HepG2 (cell line): ENCODE results near the gene ANKZF1. TPM values are rescaled to one million over a fixed set of nuclear protein-coding genes. Genes with fewer than 3 reads are reported as not detected.
A peak's percentile ranks its signal among the peaks of the same experiment; 100 is the strongest.

Source experiments
- ATF4 ChIP-seq, 2 experiments: fragments of 450-650 bp in 1 of 2; sonication (generic) in 1 of 2; formaldehyde crosslinking; IDR thresholded peaks; 2 replicates each; pipeline versions ENCODE4 v1.5.0 to v1.8.0; 2020 to 2022; ENCODE audit warnings: mild to moderate bottlenecking in 1 of 2, missing genetic modification reagents in 1 of 2
- FOXC1 ChIP-seq: sonication (generic); formaldehyde crosslinking; IDR thresholded peaks from 2 replicates; pipeline ENCODE4 v1.8.0; 2022; ENCODE audit warnings: mild to moderate bottlenecking, missing genetic modification reagents, borderline replicate concordance
- FOXP4 ChIP-seq: sonication (generic); formaldehyde crosslinking; IDR thresholded peaks from 2 replicates; pipeline ENCODE4 v1.4.0; 2020; ENCODE audit warnings: missing genetic modification reagents
- HNF4G ChIP-seq, 2 experiments: sonication (generic) in 1 of 2; formaldehyde crosslinking in 1 of 2; IDR thresholded peaks; 2 replicates each; pipeline versions ENCODE4 v1.4.0 to v1.6.1; 2011 to 2020; ENCODE audit warnings: borderline replicate concordance in 2 of 2, low read depth in 2 of 2, mild to moderate bottlenecking in 2 of 2, low read length in 1 of 2, missing genetic modification reagents in 1 of 2, moderate library complexity in 1 of 2
- KLF6 ChIP-seq: IDR thresholded peaks from 2 replicates; pipeline ENCODE4 v1.8.0; 2016; ENCODE audit warnings: missing biosample characterization, missing genetic modification reagents
- LBX2 ChIP-seq: sonication (generic); formaldehyde crosslinking; IDR thresholded peaks from 2 replicates; pipeline ENCODE4 v1.5.0; 2020; ENCODE audit warnings: missing genetic modification reagents, mild to moderate bottlenecking, borderline replicate concordance
- MLLT10 ChIP-seq: sonication (generic); formaldehyde crosslinking; IDR thresholded peaks from 2 replicates; pipeline ENCODE4 v1.4.0; 2020; ENCODE audit warnings: missing genetic modification reagents
- MTF2 ChIP-seq: sonication (generic); formaldehyde crosslinking; IDR thresholded peaks from 2 replicates; pipeline ENCODE4 v1.5.0; 2020; ENCODE audit warnings: missing genetic modification reagents, borderline replicate concordance
- NFIC ChIP-seq: IDR thresholded peaks from 2 replicates; pipeline ENCODE4 v1.6.1; 2012; ENCODE audit warnings: mild to moderate bottlenecking, low read length, inconsistent platforms
- RARG ChIP-seq: sonication (generic); formaldehyde crosslinking; IDR thresholded peaks from 2 replicates; pipeline ENCODE4 v1.4.0; 2020; ENCODE audit warnings: low read depth, mild to moderate bottlenecking, missing genetic modification reagents
- RNF219 ChIP-seq: sonication (generic); formaldehyde crosslinking; IDR thresholded peaks from 2 replicates; pipeline ENCODE4 v1.5.0; 2020; ENCODE audit warnings: mild to moderate bottlenecking, missing genetic modification reagents
- SP5 ChIP-seq: IDR thresholded peaks from 2 replicates; pipeline ENCODE4 v1.6.1; 2016; ENCODE audit warnings: low read depth, borderline replicate concordance
- TARDBP ChIP-seq: sonication (generic); formaldehyde crosslinking; IDR thresholded peaks from 2 replicates; pipeline ENCODE4 v1.8.0; 2022; ENCODE audit warnings: mild to moderate bottlenecking, missing genetic modification reagents
- THAP8 ChIP-seq: sonication (generic); formaldehyde crosslinking; IDR thresholded peaks from 2 replicates; pipeline ENCODE4 v1.5.1; 2020; ENCODE audit warnings: missing genetic modification reagents, mild to moderate bottlenecking, borderline replicate concordance
- ZIK1 ChIP-seq: sonication (generic); formaldehyde crosslinking; IDR thresholded peaks from 2 replicates; pipeline ENCODE4 v1.5.0; 2020; ENCODE audit warnings: mild to moderate bottlenecking, low read depth, missing genetic modification reagents, borderline replicate concordance
- ZNF253 ChIP-seq: sonication (generic); formaldehyde crosslinking; IDR thresholded peaks from 2 replicates; pipeline ENCODE4 v1.8.0; 2022; ENCODE audit warnings: mild to moderate bottlenecking, missing genetic modification reagents, borderline replicate concordance
- ZNF274 ChIP-seq: sonication (generic); formaldehyde crosslinking; IDR thresholded peaks from 2 replicates; pipeline ENCODE4 v1.5.1; 2020; ENCODE audit warnings: mild to moderate bottlenecking, missing genetic modification reagents
- ZNF567 ChIP-seq: sonication (generic); formaldehyde crosslinking; IDR thresholded peaks from 2 replicates; pipeline ENCODE4 v1.8.1; 2023; ENCODE audit warnings: mild to moderate bottlenecking, missing genetic modification reagents, borderline replicate concordance
- ZNF580 ChIP-seq: IDR thresholded peaks from 2 replicates; pipeline ENCODE4 v1.6.1; 2016; ENCODE audit warnings: low read depth, borderline replicate concordance
- ZNF7 ChIP-seq: IDR thresholded peaks from 2 replicates; pipeline ENCODE4 v1.6.1; 2016; ENCODE audit warnings: missing biosample characterization, missing genetic modification reagents
- polyA plus RNA-seq, 8 experiments: library from polyadenylated mRNA; depleted of rRNA in 3 of 8; stranded (reverse) in 7 of 8; unstranded in 1 of 8; fragments of >200 nt; fragmentation: Illumina TruSeq in 4 of 8; extraction: Trizol in 4 of 8; gene quantifications; 2 replicates each; pipeline versions ENCODE4 v1.2.1 to v1.2.3, GENCODE V29; 2011 to 2016; ENCODE audit warnings: low read depth in 4 of 8, missing spikeins in 1 of 8, mixed read lengths in 1 of 8; ENCODE audit not compliant: insufficient read depth in 1 of 8
- total RNA-seq, 5 experiments: library from RNA; depleted of rRNA; stranded (reverse); fragments of >200 nt; fragmentation: Illumina TruSeq; extraction: Trizol; gene quantifications; 2 replicates each; pipeline ENCODE4 v1.2.3, GENCODE V29; 2016; ENCODE audit warnings: low read depth in 1 of 5

ANKZF1 gene
- total and polyA plus RNA-seq, 2 of the 13 experiments (the other 11 are each of a cell fraction or from before 2014, with no cell fraction given): 25.3 to 128 TPM

- TF ChIP-seq MLLT10 (CRISPR knock-in tag): no peak
- TF ChIP-seq FOXP4 (CRISPR knock-in tag): peak; percentile 64; the same call in 1 of the 2 replicates
- peak in 1 of 2 experiments; percentile 42; a peak in 1 of 4 replicates for TF ChIP-seq ATF4 (CRISPR knock-in tag; IDR thresholded peaks at IDR 0.05)
- no peak for TF ChIP-seq ZNF253
- TF ChIP-seq TARDBP (CRISPR knock-in tag): peak; percentile 83
- 0 out of 2 replicates have a peak, but pooled peaks have one; percentile 60 for TF ChIP-seq SP5 (CRISPR knock-in tag)
- TF ChIP-seq ZNF7 (CRISPR knock-in tag): no peak; the same call in 1 of the 2 replicates
- peak; percentile 94 for TF ChIP-seq LBX2 (CRISPR knock-in tag)
- 0 out of 2 replicates have a peak, but pooled peaks have one; percentile 34 for TF ChIP-seq ZIK1 (CRISPR knock-in tag)
- peak; percentile 68; the same call in 1 of the 2 replicates for TF ChIP-seq ZNF580 (CRISPR knock-in tag)
- no peak for TF ChIP-seq RNF219 (CRISPR knock-in tag)
- TF ChIP-seq THAP8: peak; percentile 95; the same call in 1 of the 2 replicates
- TF ChIP-seq KLF6 (CRISPR knock-in tag): peak; percentile 97
- peak; percentile 56; the same call in 1 of the 2 replicates for TF ChIP-seq MTF2 (CRISPR knock-in tag)
- peak; percentile 93 for TF ChIP-seq ZNF567
- no peak for TF ChIP-seq RARG (CRISPR knock-in tag)
- no peak for TF ChIP-seq NFIC
- TF ChIP-seq HNF4G (IDR thresholded peaks at IDR 0.05; ENCODE audit: borderline replicate concordance, low read depth, low read length): no peak
- peak; percentile 59; the same call in 1 of the 2 replicates for TF ChIP-seq HNF4G (CRISPR knock-in tag; IDR thresholded peaks at IDR 0.05; ENCODE audit: borderline replicate concordance, low read depth)
- peak; percentile 82 for TF ChIP-seq ZNF274
- TF ChIP-seq FOXC1 (CRISPR knock-in tag): peak; percentile 97
These were observed 15.7 kb downstream of the ANKZF1 start, which contains the start of the genes GLB1L and STK16 (continued) for GRCh38 chr2:219245148-219245898.
